ENCODE results near the gene TLE7. TPM values are rescaled to one million over a fixed set of nuclear protein-coding genes. Genes with fewer than 3 reads are reported as not detected.

The TLE7 gene
- total and polyA plus RNA-seq, 2 of the 4 experiments (the other 2 are of a cell fraction) = not detected

DNA sequence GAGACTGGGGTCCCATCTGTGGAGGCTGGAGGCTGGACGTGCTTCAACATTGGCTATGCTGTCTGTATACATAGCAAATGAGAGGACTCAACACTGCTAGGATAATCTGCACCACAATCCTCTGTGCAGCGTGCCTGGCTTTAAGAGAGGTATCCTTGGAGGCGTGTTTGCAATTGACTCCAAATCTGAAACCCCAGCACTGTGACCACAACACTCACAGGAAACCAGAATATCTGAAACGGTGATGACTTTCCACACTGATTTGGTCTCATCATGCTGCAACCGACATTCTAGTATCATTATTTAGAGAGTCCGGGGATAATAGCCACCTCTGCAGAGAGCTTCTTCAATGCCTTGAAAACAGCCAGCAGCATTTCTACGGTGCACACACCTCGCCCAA, 35.1 kb downstream of the TLE7 start:
- Histone ChIP-seq H4K91ac (ENCODE audit: insufficient read depth, low read depth, low read length) (no peak overlapping the region), H2BK120ac (ENCODE audit: low read depth, low read length) (no peak overlapping the region), H3K23ac (ENCODE audit: low read depth, low read length) (no peak overlapping the region), H2BK15ac (ENCODE audit: low read depth, low read length) (no peak overlapping the region), H2BK5ac (ENCODE audit: low read depth, low read length, poor library complexity, severe bottlenecking) (no peak overlapping the region), H3K79me1 (ENCODE audit: low read depth in 1 of 2, low read length in 2 of 2) (no peaks in the 10 kb centered on the region), H3K14ac (replicated peaks; ENCODE audit: low read depth, low read length) (no peak overlapping the region), H2AK9ac (replicated peaks; ENCODE audit: low read depth, low read length, poor library complexity) (no peak overlapping the region), H4K8ac (ENCODE audit: low read depth in 2 of 2, low read length in 2 of 2) (no peak overlapping the region), H4K20me1 (ENCODE audit: insufficient read depth, low read length) (no peaks in the 10 kb centered on the region), H3K56ac (ENCODE audit: extremely low read depth, insufficient read depth, low read length) (no peak overlapping the region), H3K4me3 (ENCODE audit: insufficient read depth, low read depth, low read length) (no peak overlapping the region), H3K9me3 (ENCODE audit: control insufficient read depth, insufficient read depth, low read length) (no peaks in the 10 kb centered on the region), H3K36me3 (ENCODE audit: control insufficient read depth, insufficient read depth, low read length) (no peaks in the 10 kb centered on the region), H3K9me1 (ENCODE audit: insufficient read depth, low read length) (no peaks in the 10 kb centered on the region), H3K4me1 (ENCODE audit: control insufficient read depth, insufficient read depth, low read length) (no peaks in the 10 kb centered on the region), H3K18ac (ENCODE audit: low read depth, low read length) (no peak overlapping the region), H4K5ac (ENCODE audit: low read depth, low read length) (no peak overlapping the region), H3K27me3 (ENCODE audit: control insufficient read depth, insufficient read depth, low read length) (peaks cover 14% of the 10 kb centered on the region), H3K9ac (ENCODE audit: low read depth, low read length) (no peak overlapping the region), H3K4me2 (ENCODE audit: low read depth, low read length) (no peak overlapping the region), H2BK20ac (ENCODE audit: low read depth, low read length) (no peak overlapping the region), H2AK5ac (ENCODE audit: low read depth, low read length) (no peak overlapping the region), H2AFZ (replicated peaks; ENCODE audit: low read length, poor library complexity) (no peak overlapping the region), H3K4ac (ENCODE audit: low read depth, low read length) (no peak overlapping the region), H3K27ac (ENCODE audit: insufficient read depth, low read length) (no peak overlapping the region)
- no TSS peak for BruUV-seq (replicated peaks)
- 66% methylated on average over 4 of the region's 8 CpGs; no CpG with 5 or more reads in 1 of the 2 experiments for WGBS, 2 experiments (ENCODE audit: extremely low coverage in 2 of 2, insufficient read length in 1 of 2)
- in situ Hi-C loops (cut with MboI; ENCODE audit: low sequenced_read_pairs) = no loop called here
- CTCF ChIA-PET = no interaction called here
- no peak for DNase-seq
- intact Hi-C loops (cut with micrococcal nuclease) = no loop called here
- dilution Hi-C loops (cut with HindIII; ENCODE audit: low sequenced_read_pairs, unreplicated experiment) = no loop called here
- POLR2A ChIA-PET (ENCODE audit: unreplicated experiment) = no interaction called here
- no peak for ATAC-seq (ENCODE audit: low read depth)
- no peak for TF ChIP-seq MXI1 (IDR thresholded peaks at IDR 0.05; ENCODE audit: borderline replicate concordance, low read depth, low read length)
- no peak for TF ChIP-seq POLR2A (IDR thresholded peaks at IDR 0.05; ENCODE audit: low read depth, low read length)
- TF ChIP-seq, protein P1, sequence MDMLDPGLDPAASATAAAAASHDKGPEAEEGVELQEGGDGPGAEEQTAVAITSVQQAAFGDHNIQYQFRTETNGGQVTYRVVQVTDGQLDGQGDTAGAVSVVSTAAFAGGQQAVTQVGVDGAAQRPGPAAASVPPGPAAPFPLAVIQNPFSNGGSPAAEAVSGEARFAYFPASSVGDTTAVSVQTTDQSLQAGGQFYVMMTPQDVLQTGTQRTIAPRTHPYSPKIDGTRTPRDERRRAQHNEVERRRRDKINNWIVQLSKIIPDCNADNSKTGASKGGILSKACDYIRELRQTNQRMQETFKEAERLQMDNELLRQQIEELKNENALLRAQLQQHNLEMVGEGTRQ (IDR thresholded peaks at IDR 0.05; ENCODE audit: low read depth, low read length) = no peak
- TF ChIP-seq RCOR1 (IDR thresholded peaks at IDR 0.05; ENCODE audit: insufficient replicate concordance, low read length) = no peak
- no peak for TF ChIP-seq FOS (IDR thresholded peaks at IDR 0.05; ENCODE audit: low read depth, low read length)
- no peak for TF ChIP-seq ELK1 (IDR thresholded peaks at IDR 0.05; ENCODE audit: borderline replicate concordance, low read depth, low read length)
- no peak for TF ChIP-seq MAZ (IDR thresholded peaks at IDR 0.05; ENCODE audit: borderline replicate concordance, low read depth, low read length)
- TF ChIP-seq BHLHE40 (IDR thresholded peaks at IDR 0.05; ENCODE audit: low read depth, low read length) = no peak
- TF ChIP-seq CHD1 (IDR thresholded peaks at IDR 0.05; ENCODE audit: low read depth, low read length) = no peak
- TF ChIP-seq CEBPB (IDR thresholded peaks at IDR 0.05; ENCODE audit: low read depth, low read length) = no peak
- TF ChIP-seq, protein P2, sequence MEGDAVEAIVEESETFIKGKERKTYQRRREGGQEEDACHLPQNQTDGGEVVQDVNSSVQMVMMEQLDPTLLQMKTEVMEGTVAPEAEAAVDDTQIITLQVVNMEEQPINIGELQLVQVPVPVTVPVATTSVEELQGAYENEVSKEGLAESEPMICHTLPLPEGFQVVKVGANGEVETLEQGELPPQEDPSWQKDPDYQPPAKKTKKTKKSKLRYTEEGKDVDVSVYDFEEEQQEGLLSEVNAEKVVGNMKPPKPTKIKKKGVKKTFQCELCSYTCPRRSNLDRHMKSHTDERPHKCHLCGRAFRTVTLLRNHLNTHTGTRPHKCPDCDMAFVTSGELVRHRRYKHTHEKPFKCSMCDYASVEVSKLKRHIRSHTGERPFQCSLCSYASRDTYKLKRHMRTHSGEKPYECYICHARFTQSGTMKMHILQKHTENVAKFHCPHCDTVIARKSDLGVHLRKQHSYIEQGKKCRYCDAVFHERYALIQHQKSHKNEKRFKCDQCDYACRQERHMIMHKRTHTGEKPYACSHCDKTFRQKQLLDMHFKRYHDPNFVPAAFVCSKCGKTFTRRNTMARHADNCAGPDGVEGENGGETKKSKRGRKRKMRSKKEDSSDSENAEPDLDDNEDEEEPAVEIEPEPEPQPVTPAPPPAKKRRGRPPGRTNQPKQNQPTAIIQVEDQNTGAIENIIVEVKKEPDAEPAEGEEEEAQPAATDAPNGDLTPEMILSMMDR (conservative IDR thresholded peaks at IDR 0.05; ENCODE audit: low read depth, low read length) = no peak
- TF ChIP-seq RFX5 (IDR thresholded peaks at IDR 0.05; ENCODE audit: low read depth, low read length) = no peak
- TF ChIP-seq MAFK (IDR thresholded peaks at IDR 0.05; ENCODE audit: low read depth, low read length) = no peak
- no peak for TF ChIP-seq NFE2L2 (IDR thresholded peaks at IDR 0.05; ENCODE audit: low read depth, low read length)
- no peak for TF ChIP-seq RAD21 (IDR thresholded peaks at IDR 0.05; ENCODE audit: low read length)
